Sigmoid colon (tissue), 7 donors: Measurements from ENCODE around the gene DHDDS. TPM values are rescaled to one million over a fixed set of nuclear protein-coding genes. Genes with fewer than 3 reads are reported as not detected.

ENCODE experiments used
- DNase-seq: peaks from one replicate; pipeline ENCODE4 v3.0.0-alpha.2; 2019
- H3K27ac ChIP-seq, 4 donors: fragments of 200-600 bp; sonication (generic); one replicate each; pipeline ENCODE4 v1.5.1; 2016 to 2019; ENCODE audit warnings: mild to moderate bottlenecking in 1 of 4
- H3K27me3 ChIP-seq, 3 donors: fragments of 200-600 bp; sonication (generic); one replicate each; pipeline ENCODE4 v1.5.1; 2019; ENCODE audit warnings: mild to moderate bottlenecking in 1 of 3
- H3K36me3 ChIP-seq, 4 donors: fragments of 200-600 bp; sonication (generic); one replicate each; pipeline ENCODE4 v1.5.1; 2016 to 2019
- H3K4me1 ChIP-seq, 4 donors: fragments of 200-600 bp; sonication (generic); one replicate each; pipeline ENCODE4 v1.5.1; 2017 to 2019
- H3K4me3 ChIP-seq, 4 donors: fragments of 200-600 bp; sonication (generic); one replicate each; pipeline ENCODE4 v1.5.1; 2017 to 2019; ENCODE audit warnings: mild to moderate bottlenecking in 2 of 4, moderate library complexity in 1 of 4
- H3K9me3 ChIP-seq, 4 donors: fragments of 200-600 bp in 3 of 4; sonication (generic) in 3 of 4; one replicate each; pipeline versions ENCODE4 v1.5.1 to v1.6.1; 2013 to 2019
- CTCF ChIP-seq, 4 experiments: fragments of 450-650 bp in 3 of 4; fragments of 200-600 bp in 1 of 4; IDR thresholded peaks; one replicate each; pipeline ENCODE4 v1.5.1; 2016 to 2019; ENCODE audit warnings: antibody characterized with exemption in 4 of 4, mild to moderate bottlenecking in 3 of 4, moderate library complexity in 2 of 4
- EP300 ChIP-seq, 4 donors: sonication (generic); formaldehyde crosslinking; IDR thresholded peaks; one replicate each; pipeline ENCODE4 v1.6.1; 2017; ENCODE audit warnings: antibody characterized with exemption in 4 of 4
- POLR2A ChIP-seq, 2 donors: fragments of 450-650 bp; IDR thresholded peaks; one replicate each; pipeline ENCODE4 v1.6.1; 2016; ENCODE audit warnings: antibody characterized with exemption in 2 of 2, mild to moderate bottlenecking in 2 of 2, moderate library complexity in 2 of 2
- POLR2AphosphoS5 ChIP-seq, 4 donors: sonication (generic); formaldehyde crosslinking; IDR thresholded peaks; one replicate each; pipeline ENCODE4 v1.6.1; 2017; ENCODE audit warnings: antibody characterized with exemption in 4 of 4
- WGBS, 2 donors: extraction: QIAGEN DNeasy Blood & Tissue Kit; methylation state at CpG; one replicate each; pipeline ENCODE4 v1.1.7; 2013; 5-methylcytosine and 5-hydroxymethylcytosine counted together
- intact Hi-C: fragments of 100-400 bp; cut with DNase I; formaldehyde crosslinking; loops from one replicate; pipeline ENCODE4 v1.15.1; 2023
- polyA plus RNA-seq, 3 donors: library from polyadenylated mRNA; stranded (reverse); fragments of 200-250 nt; gene quantifications; one replicate each; pipeline ENCODE4 v1.2.3, GENCODE V29; 2013
- total RNA-seq, 4 donors: library from RNA; depleted of rRNA; stranded (reverse); fragments of >200 nt; gene quantifications; one replicate each; pipeline ENCODE4 v1.1.0, GENCODE V29; 2016
- donor health status: healthy with polysubstance abuse.
- donor health status: Bipolar disorder and iron deficiency.
- donor health status: healthy.

DHDDS gene
- total and polyA plus RNA-seq, 7 donors = 16.6 to 64.3 (median 33.5) TPM

DNA sequence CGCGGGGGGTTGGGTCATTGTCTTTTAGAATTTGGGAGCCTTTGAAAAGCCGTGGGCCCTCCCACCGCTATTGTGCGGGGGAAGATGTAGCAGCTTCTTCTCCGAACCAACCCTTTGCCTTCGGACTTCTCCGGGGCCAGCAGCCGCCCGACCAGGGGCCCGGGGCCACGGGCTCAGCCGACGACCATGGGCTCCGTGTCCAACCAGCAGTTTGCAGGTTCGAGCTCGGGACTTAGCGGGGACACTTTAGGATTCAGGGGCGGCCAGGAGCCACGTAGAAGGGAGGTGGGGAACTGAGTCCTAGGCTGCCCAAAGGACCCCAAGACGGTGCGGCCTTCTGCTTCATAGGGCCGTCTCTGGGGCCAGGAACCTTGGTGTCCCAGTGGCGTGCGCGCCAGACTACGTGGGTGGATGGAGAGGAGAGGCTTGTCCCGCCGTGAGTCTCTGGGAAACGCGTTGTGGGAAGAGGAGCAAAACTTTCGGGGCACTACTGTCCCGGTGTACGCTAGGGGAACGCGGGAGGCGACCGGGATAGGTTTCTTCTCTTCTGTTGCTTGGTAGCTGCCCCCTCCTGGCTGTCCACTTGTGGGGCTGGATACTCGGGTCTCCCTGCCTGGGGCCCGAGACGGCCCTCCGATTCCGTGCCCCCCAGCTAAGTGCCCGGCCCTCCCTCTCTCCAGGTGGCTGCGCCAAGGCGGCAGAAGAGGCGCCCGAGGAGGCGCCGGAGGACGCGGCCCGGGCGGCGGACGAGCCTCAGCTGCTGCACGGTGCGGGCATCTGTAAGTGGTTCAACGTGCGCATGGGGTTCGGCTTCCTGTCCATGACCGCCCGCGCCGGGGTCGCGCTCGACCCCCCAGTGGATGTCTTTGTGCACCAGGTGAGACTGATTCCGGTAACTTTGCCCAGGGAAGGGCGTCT lies 21.2 kb upstream of the DHDDS start, which contains the start of gene LIN28A:
Gene LIN28A (plus strand): TSS at position 112 of the 918 bp plus-strand sequence. CDS start 75 bp downstream, at position 187.
- peaks cover 36 to 60% (median 44%) of the 10 kb centered on the region in 3 donors for H3K27me3 ChIP-seq
- intact Hi-C loops = no loop called here
- TF ChIP-seq POLR2AphosphoS5 (IDR thresholded peaks at IDR 0.05) (no peak), CTCF (IDR thresholded peaks at IDR 0.05) (no peak), POLR2A (IDR thresholded peaks at IDR 0.05) (no peak), EP300 (IDR thresholded peaks at IDR 0.05) (no peak)
- no peaks in the 10 kb centered on the region for H3K4me1 ChIP-seq
- no peaks in the 10 kb centered on the region for H3K9me3 ChIP-seq
- no peaks in the 10 kb centered on the region for H3K36me3 ChIP-seq
- DNase-seq = no peak
- no peak within 1 kb of the TSS for H3K4me3 ChIP-seq
- no peak within 1 kb of the TSS for H3K27ac ChIP-seq
- 4 to 10% methylated on average over 70 of the region's 70 CpGs for WGBS, 2 donors

DNA sequence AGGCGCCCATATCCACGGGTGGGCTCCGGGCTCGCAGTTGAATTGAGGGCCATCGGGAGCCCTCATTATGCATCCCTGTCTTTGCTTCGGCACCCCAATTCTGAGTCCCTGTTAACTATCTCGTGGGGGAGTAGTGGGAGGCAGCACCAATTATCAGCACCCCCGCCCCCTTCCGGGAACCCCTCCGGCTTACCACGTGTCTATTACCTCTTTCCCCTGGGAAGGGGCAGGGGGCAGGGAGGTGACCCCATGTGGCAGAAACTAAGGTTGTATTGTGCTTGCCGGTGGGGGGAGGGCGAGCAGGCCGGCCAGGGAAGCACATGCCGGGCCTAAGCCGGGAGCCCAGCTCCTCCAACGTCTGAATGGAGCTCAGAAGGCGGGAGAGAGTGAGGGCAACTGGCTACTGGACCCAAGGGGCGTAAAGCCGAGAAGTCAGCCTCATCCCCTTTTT lies 20.5 kb upstream of the DHDDS start:
- TF ChIP-seq POLR2A (IDR thresholded peaks at IDR 0.05) (no peak), CTCF (IDR thresholded peaks at IDR 0.05) (no peak)
- Histone ChIP-seq H3K27me3 (peaks cover 36 to 66% (median 44%) of the 10 kb centered on the region in 3 donors), H3K9me3 (no peaks in the 10 kb centered on the region), H3K4me3 (no peak overlapping the region), H3K27ac (no peak overlapping the region), H3K36me3 (no peaks in the 10 kb centered on the region), H3K4me1 (no peaks in the 10 kb centered on the region)
- WGBS, 2 donors = 12 to 25% methylated on average over 20 of the region's 20 CpGs
- DNase-seq = no peak
- intact Hi-C loops = no loop called here

GRCh38 chr1:26412180-26412840 lies 19.8 kb upstream of the DHDDS start:
- Histone ChIP-seq H3K4me3 (no peak overlapping the region), H3K36me3 (no peaks in the 10 kb centered on the region), H3K4me1 (no peaks in the 10 kb centered on the region), H3K27me3 (peaks cover 36 to 72% (median 50%) of the 10 kb centered on the region in 3 donors), H3K27ac (no peak overlapping the region), H3K9me3 (no peaks in the 10 kb centered on the region)
- WGBS, 2 donors = 24 to 26% methylated on average over 9 of the region's 9 CpGs
- intact Hi-C loops = no loop called here
- DNase-seq = no peak
- no peak for TF ChIP-seq POLR2AphosphoS5 (IDR thresholded peaks at IDR 0.05)
- TF ChIP-seq EP300 (IDR thresholded peaks at IDR 0.05) = no peak
- TF ChIP-seq CTCF (IDR thresholded peaks at IDR 0.05) = no peak
- no peak for TF ChIP-seq POLR2A (IDR thresholded peaks at IDR 0.05)

DNA sequence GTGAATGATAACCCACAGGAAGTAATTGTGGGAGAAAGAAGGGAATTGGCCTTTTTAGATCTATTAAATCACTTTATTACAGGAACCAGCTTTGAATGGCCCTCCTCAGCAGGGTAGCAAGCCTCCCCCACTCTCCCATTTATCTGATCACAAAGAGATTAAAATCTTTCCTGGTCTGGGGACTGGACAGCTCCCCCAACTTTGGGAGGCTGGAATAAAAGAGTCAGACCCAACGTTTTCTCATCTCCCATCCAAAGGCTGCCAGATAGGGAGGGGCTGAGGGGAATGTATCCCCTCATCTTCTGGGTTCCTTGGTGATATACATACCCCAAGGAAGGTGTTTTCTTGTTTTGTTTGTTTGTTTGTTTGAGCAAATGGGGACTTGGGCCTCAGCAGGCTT lies 19.1 kb upstream of the DHDDS start:
- Histone ChIP-seq H3K36me3 (no peaks in the 10 kb centered on the region), H3K27me3 (peaks cover 36 to 78% (median 50%) of the 10 kb centered on the region in 3 donors), H3K4me3 (no peak overlapping the region), H3K9me3 (no peaks in the 10 kb centered on the region), H3K27ac (no peak overlapping the region), H3K4me1 (no peaks in the 10 kb centered on the region)
- 2 to 17% methylated on average over 1 of the region's 1 CpG for WGBS, 2 donors
- no peak for DNase-seq
- TF ChIP-seq POLR2AphosphoS5 (IDR thresholded peaks at IDR 0.05) (no peak), POLR2A (IDR thresholded peaks at IDR 0.05) (no peak), CTCF (IDR thresholded peaks at IDR 0.05) (no peak), EP300 (IDR thresholded peaks at IDR 0.05) (no peak)
- intact Hi-C loops = no loop called here
